ENCODE measurements around the gene DACH1. TPM values are rescaled to one million over a fixed set of nuclear protein-coding genes. Genes with fewer than 3 reads are reported as not detected.

The DACH1 gene
- total RNA-seq, 1 experiment from 2014 or later = 0.11 TPM

GRCh38 chr13:71503781-71504180, 363.2 kb downstream of the DACH1 start:
- ChIA-PET POLR2A (ENCODE audit: low non-redundant PET) (no interaction called here), CTCF (no interaction called here)
- Histone ChIP-seq H3K27me3 (replicated peaks; ENCODE audit: insufficient read depth, low read depth, low read length, poor library complexity) (peaks cover 3% of the 10 kb centered on the region), H3K4me1 (ENCODE audit: insufficient read depth, low read length, poor library complexity, severe bottlenecking) (no peaks in the 10 kb centered on the region), H3K36me3 (ENCODE audit: insufficient read depth, low read length, poor library complexity, severe bottlenecking) (no peaks in the 10 kb centered on the region), H3K27ac (ENCODE audit: low read depth, low read length, poor library complexity, severe bottlenecking) (no peak overlapping the region), H3K9me3 (ENCODE audit: low read depth, low read length, poor library complexity, severe bottlenecking) (no peaks in the 10 kb centered on the region), H3K4me3 (ENCODE audit: low read depth, low read length, poor library complexity, severe bottlenecking) (no peak overlapping the region)
- no TSS peak for BruUV-seq (replicated peaks)
- intact Hi-C loops (cut with micrococcal nuclease; ENCODE audit: unreplicated experiment) = no loop called here
- TF ChIP-seq EZH2 (IDR thresholded peaks at IDR 0.05; ENCODE audit: borderline replicate concordance, low read depth, low read length, poor library complexity, severe bottlenecking) (no peak), CTCF (conservative IDR thresholded peaks at IDR 0.05; ENCODE audit: low read depth, low read length) (no peak)
- DNase-seq (ENCODE audit: low spot score) = no peak

- no TSS peak for BruUV-seq (replicated peaks)
- Histone ChIP-seq H3K4me3 (ENCODE audit: low read depth, low read length, poor library complexity, severe bottlenecking) (no peak overlapping the region), H3K4me1 (ENCODE audit: insufficient read depth, low read length, poor library complexity, severe bottlenecking) (no peaks in the 10 kb centered on the region), H3K27ac (ENCODE audit: low read depth, low read length, poor library complexity, severe bottlenecking) (no peak overlapping the region), H3K27me3 (replicated peaks; ENCODE audit: insufficient read depth, low read depth, low read length, poor library complexity) (peaks cover 3% of the 10 kb centered on the region), H3K36me3 (ENCODE audit: insufficient read depth, low read length, poor library complexity, severe bottlenecking) (no peaks in the 10 kb centered on the region), H3K9me3 (ENCODE audit: low read depth, low read length, poor library complexity, severe bottlenecking) (no peaks in the 10 kb centered on the region)
- CTCF ChIA-PET = no interaction called here
- no peak for DNase-seq (ENCODE audit: low spot score)
- intact Hi-C loops (cut with micrococcal nuclease; ENCODE audit: unreplicated experiment) = no loop called here
- POLR2A ChIA-PET (ENCODE audit: low non-redundant PET) = no interaction called here
- TF ChIP-seq EZH2 (IDR thresholded peaks at IDR 0.05; ENCODE audit: borderline replicate concordance, low read depth, low read length, poor library complexity, severe bottlenecking) (no peak), CTCF (conservative IDR thresholded peaks at IDR 0.05; ENCODE audit: low read depth, low read length) (no peak)
These were observed 367.0 kb downstream of the DACH1 start for GRCh38 chr13:71499944-71500514.

- Histone ChIP-seq H3K36me3 (ENCODE audit: insufficient read depth, low read length, poor library complexity, severe bottlenecking) (no peaks in the 10 kb centered on the region), H3K4me1 (ENCODE audit: insufficient read depth, low read length, poor library complexity, severe bottlenecking) (no peaks in the 10 kb centered on the region), H3K4me3 (ENCODE audit: low read depth, low read length, poor library complexity, severe bottlenecking) (no peak overlapping the region), H3K27me3 (replicated peaks; ENCODE audit: insufficient read depth, low read depth, low read length, poor library complexity) (no peaks in the 10 kb centered on the region), H3K27ac (ENCODE audit: low read depth, low read length, poor library complexity, severe bottlenecking) (no peak overlapping the region), H3K9me3 (ENCODE audit: low read depth, low read length, poor library complexity, severe bottlenecking) (no peaks in the 10 kb centered on the region)
- BruUV-seq (replicated peaks) = no TSS peak
- intact Hi-C loops (cut with micrococcal nuclease; ENCODE audit: unreplicated experiment) = no loop called here
- TF ChIP-seq EZH2 (IDR thresholded peaks at IDR 0.05; ENCODE audit: borderline replicate concordance, low read depth, low read length, poor library complexity, severe bottlenecking) (no peak), CTCF (conservative IDR thresholded peaks at IDR 0.05; ENCODE audit: low read depth, low read length) (no peak)
- DNase-seq (ENCODE audit: low spot score) = no peak
- ChIA-PET CTCF (no interaction called here), POLR2A (ENCODE audit: low non-redundant PET) (interaction anchor here (0.6 kb wide), 1 partner anchor 84 kb away, joined by 3 read pairs; no protein-coding TSS in a partner anchor)
These were observed 367.8 kb downstream of the DACH1 start for GRCh38 chr13:71499235-71499634.
